ENCODE measurements around the gene ZNF414.

DNA sequence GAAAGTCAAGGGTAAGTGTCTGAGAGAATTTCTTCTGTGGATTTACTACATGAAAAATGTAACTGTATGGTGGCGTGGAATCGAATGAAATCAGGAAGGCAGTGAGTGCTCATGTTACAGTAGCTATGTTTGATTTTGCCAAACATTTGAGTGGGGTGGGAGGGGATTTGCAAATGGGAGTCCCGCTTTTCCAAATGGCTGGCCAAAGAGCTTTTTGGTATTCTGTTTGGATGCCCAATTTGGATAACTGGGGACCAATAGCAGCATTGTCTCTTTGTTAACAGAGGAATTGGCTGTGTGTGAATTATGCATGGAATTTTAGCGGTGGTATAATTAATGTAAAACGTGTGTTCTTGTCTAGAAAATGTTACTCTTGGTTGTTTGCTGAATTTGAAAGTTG, 51.4 kb downstream of the ZNF414 start:
- no peak for TF ChIP-seq RFX5 (IDR thresholded peaks at IDR 0.05)
- no peak for TF ChIP-seq NPAS2 (CRISPR knock-in tag; IDR thresholded peaks at IDR 0.05; ENCODE audit: borderline replicate concordance)
- no peak for TF ChIP-seq ZC3H11A (IDR thresholded peaks at IDR 0.05)
- no peak for TF ChIP-seq CTCF (IDR thresholded peaks at IDR 0.05)
- no peak for TF ChIP-seq NR3C1 (IDR thresholded peaks at IDR 0.05)
- TF ChIP-seq, protein P1, sequence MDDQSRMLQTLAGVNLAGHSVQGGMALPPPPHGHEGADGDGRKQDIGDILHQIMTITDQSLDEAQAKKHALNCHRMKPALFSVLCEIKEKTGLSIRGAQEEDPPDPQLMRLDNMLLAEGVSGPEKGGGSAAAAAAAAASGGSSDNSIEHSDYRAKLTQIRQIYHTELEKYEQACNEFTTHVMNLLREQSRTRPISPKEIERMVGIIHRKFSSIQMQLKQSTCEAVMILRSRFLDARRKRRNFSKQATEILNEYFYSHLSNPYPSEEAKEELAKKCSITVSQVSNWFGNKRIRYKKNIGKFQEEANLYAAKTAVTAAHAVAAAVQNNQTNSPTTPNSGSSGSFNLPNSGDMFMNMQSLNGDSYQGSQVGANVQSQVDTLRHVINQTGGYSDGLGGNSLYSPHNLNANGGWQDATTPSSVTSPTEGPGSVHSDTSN (IDR thresholded peaks at IDR 0.05), result no peak
- TF ChIP-seq, protein P2, sequence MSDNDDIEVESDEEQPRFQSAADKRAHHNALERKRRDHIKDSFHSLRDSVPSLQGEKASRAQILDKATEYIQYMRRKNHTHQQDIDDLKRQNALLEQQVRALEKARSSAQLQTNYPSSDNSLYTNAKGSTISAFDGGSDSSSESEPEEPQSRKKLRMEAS (IDR thresholded peaks at IDR 0.05), result no peak
- TF ChIP-seq BHLHE40 (IDR thresholded peaks at IDR 0.05; ENCODE audit: low read depth, low read length), result no peak
- no peak for TF ChIP-seq POLR2A (IDR thresholded peaks at IDR 0.05; ENCODE audit: low read length)
- no peak for TF ChIP-seq CHD2 (IDR thresholded peaks at IDR 0.05; ENCODE audit: low read length, partially characterized antibody)
- no peak for TF ChIP-seq FOSB (CRISPR knock-in tag; IDR thresholded peaks at IDR 0.05)

Measured in A549 (cell line).